CD4-positive, alpha-beta T cell (primary cell): ENCODE results near the gene LY6G6D. TPM values are rescaled to one million over a fixed set of nuclear protein-coding genes. Genes with fewer than 3 reads are reported as not detected.

Experiments
- ATAC-seq: fragments of 200-7000 bp; cut with Tn5 transposase; one replicate; pipeline ENCODE4 v1.10.0; 2022; ENCODE audit warnings: mild to moderate bottlenecking; ENCODE audit not compliant: poor library complexity
- CTCF ChIA-PET: fragments of 350-600 bp; sonication (Branson Sonifier 250); formaldehyde crosslinking; loops from one replicate; lab custom pipeline; 2021; ENCODE audit warnings: antibody characterized with exemption, inconsistent platforms; lab: Charles Lee
- POLR2A ChIA-PET: fragments of 350-600 bp; sonication (Branson Sonifier 250); formaldehyde crosslinking; loops from one replicate; lab custom pipeline; 2021; ENCODE audit warnings: antibody characterized with exemption, inconsistent platforms; lab: Charles Lee
- DNase-seq, 14 experiments: peaks; one replicate each; pipeline ENCODE4 v3.0.0-alpha.2; 2013 to 2020; ENCODE audit warnings: mixed read lengths in 2 of 14
- H3K27ac ChIP-seq, 2 donors: one replicate each; pipeline versions ENCODE4 v1.5.1 to v1.7.0; 2013; ENCODE audit warnings: low read length in 2 of 2, low read depth in 1 of 2, mild to moderate bottlenecking in 1 of 2
- H3K27me3 ChIP-seq, 2 experiments: 1 replicate in 1 of 2; 2 replicates in 1 of 2; pipeline versions ENCODE4 v1.6.1 to v1.7.0; 2013; ENCODE audit warnings: low read length in 2 of 2, control low read depth in 1 of 2, mild to moderate bottlenecking in 1 of 2, moderate library complexity in 1 of 2; ENCODE audit not compliant: insufficient read depth in 2 of 2, control insufficient read depth in 1 of 2
- H3K36me3 ChIP-seq: one replicate; pipeline ENCODE4 v1.6.1; 2013; ENCODE audit warnings: low read length, control low read depth; ENCODE audit not compliant: insufficient read depth
- H3K4me1 ChIP-seq: one replicate; pipeline ENCODE4 v1.6.1; 2013; ENCODE audit warnings: low read length, control low read depth; ENCODE audit not compliant: insufficient read depth
- H3K4me3 ChIP-seq: one replicate; pipeline ENCODE4 v1.5.1; 2013; ENCODE audit warnings: mild to moderate bottlenecking, low read length, moderate library complexity
- H3K9me3 ChIP-seq, 2 experiments: 1 replicate in 1 of 2; 2 replicates in 1 of 2; pipeline versions ENCODE4 v1.6.1 to v1.7.0; 2013; ENCODE audit warnings: low read length in 2 of 2, mild to moderate bottlenecking in 2 of 2, control low read depth in 1 of 2, moderate library complexity in 1 of 2; ENCODE audit not compliant: control insufficient read depth in 1 of 2, insufficient read depth in 1 of 2
- H3K27ac Mint-ChIP-seq: one replicate; pipeline ENCODE4 v1.8.0; 2020; ENCODE audit warnings: mixed read lengths
- H3K27me3 Mint-ChIP-seq: one replicate; pipeline ENCODE4 v1.8.0; 2021; ENCODE audit warnings: mixed read lengths
- H3K36me3 Mint-ChIP-seq: one replicate; pipeline ENCODE4 v1.8.0; 2021; ENCODE audit warnings: low read depth, mixed read lengths
- H3K4me1 Mint-ChIP-seq: one replicate; pipeline ENCODE4 v1.8.0; 2021; ENCODE audit warnings: low read depth, mixed read lengths
- H3K4me3 Mint-ChIP-seq: one replicate; pipeline ENCODE4 v1.8.0; 2020; ENCODE audit warnings: mild to moderate bottlenecking, mixed read lengths
- H3K9me3 Mint-ChIP-seq: one replicate; pipeline ENCODE4 v1.8.0; 2020; ENCODE audit warnings: mixed read lengths
- intact Hi-C, 2 experiments: fragments of 100-400 bp; cut with DNase I in 1 of 2; cut with micrococcal nuclease in 1 of 2; formaldehyde crosslinking; loops; one replicate each; pipeline versions ENCODE4 v1.15.1 to v1.9.0; 2023 to 2025; cut with DNase I, micrococcal nuclease
- total RNA-seq, 174 experiments: library from RNA in 2 of 174; stranded (reverse) in 2 of 174; gene quantifications; one replicate each; pipeline ENCODE4 v1.2.3 and lab custom pipeline; 2021 to 2026
- TF ChIP-seq, protein P1 (sequence below): fragments of 200-600 bp; IDR thresholded peaks from one replicate; pipeline ENCODE4 v1.8.0; 2022; ENCODE audit warnings: antibody characterized with exemption, mild to moderate bottlenecking

Gene LY6G6D
- total RNA-seq, 2 experiments from 2014 or later: not detected

DNA sequence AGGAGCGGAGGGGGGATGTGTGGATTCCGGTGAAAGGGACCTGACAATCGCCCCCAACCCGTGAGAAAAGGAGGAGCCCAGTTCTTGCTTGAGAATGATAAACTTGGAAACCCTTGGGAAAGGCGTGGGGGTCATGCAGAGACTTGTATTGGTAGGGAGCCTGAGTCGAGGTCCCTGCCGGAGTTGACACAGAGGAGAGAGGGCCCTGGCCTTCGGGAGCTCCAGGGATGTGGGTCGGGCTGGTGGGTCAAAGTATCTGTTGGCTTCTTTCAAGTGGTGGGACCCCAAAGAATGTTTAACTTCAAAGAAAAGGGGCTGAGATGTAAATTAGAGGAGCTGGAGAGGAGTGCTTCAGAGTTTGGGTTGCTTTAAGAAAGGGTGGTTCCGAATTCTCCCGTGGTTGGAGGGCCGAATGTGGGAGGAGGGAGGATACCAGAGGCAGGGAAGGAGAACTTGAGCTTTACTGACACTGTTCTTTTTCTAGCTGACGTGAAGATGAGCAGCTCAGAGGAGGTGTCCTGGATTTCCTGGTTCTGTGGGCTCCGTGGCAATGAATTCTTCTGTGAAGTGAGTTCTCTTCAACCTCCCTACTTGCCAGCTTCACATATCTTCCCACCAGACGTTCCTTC lies 48.7 kb upstream of the LY6G6D start:
- Mint-ChIP-seq H3K27me3 (no peaks in the 10 kb centered on the region), H3K9me3 (no peaks in the 10 kb centered on the region), H3K4me3 (peak overlapping the region; percentile 95), H3K4me1 (peaks cover 44% of the 10 kb centered on the region), H3K36me3 (peaks cover 85% of the 10 kb centered on the region), H3K27ac (peak overlapping the region; percentile 97)
- no peaks in the 10 kb centered on the region for H3K27me3 ChIP-seq
- peaks cover 70% of the 10 kb centered on the region for H3K36me3 ChIP-seq
- no peak for ATAC-seq
- CTCF ChIA-PET: interaction anchor here (1.3 to 1.6 kb wide), 2 partner anchors 13 to 68 kb away, joined by 3 to 4 read pairs; partner anchors contain the start of gene BAG6
- no peaks in the 10 kb centered on the region for H3K9me3 ChIP-seq
- POLR2A ChIA-PET: interaction anchor here (0.7 to 7.9 kb wide), 4 partner anchors 13 to 305 kb away, joined by 3 to 250 read pairs (median 9); partner anchors contain the start of genes APOM, BAG6, DDX39B and DXO
- TF ChIP-seq, protein P1, sequence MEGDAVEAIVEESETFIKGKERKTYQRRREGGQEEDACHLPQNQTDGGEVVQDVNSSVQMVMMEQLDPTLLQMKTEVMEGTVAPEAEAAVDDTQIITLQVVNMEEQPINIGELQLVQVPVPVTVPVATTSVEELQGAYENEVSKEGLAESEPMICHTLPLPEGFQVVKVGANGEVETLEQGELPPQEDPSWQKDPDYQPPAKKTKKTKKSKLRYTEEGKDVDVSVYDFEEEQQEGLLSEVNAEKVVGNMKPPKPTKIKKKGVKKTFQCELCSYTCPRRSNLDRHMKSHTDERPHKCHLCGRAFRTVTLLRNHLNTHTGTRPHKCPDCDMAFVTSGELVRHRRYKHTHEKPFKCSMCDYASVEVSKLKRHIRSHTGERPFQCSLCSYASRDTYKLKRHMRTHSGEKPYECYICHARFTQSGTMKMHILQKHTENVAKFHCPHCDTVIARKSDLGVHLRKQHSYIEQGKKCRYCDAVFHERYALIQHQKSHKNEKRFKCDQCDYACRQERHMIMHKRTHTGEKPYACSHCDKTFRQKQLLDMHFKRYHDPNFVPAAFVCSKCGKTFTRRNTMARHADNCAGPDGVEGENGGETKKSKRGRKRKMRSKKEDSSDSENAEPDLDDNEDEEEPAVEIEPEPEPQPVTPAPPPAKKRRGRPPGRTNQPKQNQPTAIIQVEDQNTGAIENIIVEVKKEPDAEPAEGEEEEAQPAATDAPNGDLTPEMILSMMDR: no peak
- H3K4me1 ChIP-seq: peaks cover 55% of the 10 kb centered on the region
- peak in 1 of 14 experiments; percentile 7 for DNase-seq
- peak overlapping the region; percentile 75 to 96 for H3K27ac ChIP-seq
- intact Hi-C loops: loop anchor here in 1 of 2 experiments (1.0 to 10.0 kb wide), 4 partner anchors 37 to 1538 kb away; partner anchors contain the start of genes ABHD16A, FKBPL, GPSM3 and HSD17B8
- H3K4me3 ChIP-seq: peak overlapping the region; percentile 79

DNA sequence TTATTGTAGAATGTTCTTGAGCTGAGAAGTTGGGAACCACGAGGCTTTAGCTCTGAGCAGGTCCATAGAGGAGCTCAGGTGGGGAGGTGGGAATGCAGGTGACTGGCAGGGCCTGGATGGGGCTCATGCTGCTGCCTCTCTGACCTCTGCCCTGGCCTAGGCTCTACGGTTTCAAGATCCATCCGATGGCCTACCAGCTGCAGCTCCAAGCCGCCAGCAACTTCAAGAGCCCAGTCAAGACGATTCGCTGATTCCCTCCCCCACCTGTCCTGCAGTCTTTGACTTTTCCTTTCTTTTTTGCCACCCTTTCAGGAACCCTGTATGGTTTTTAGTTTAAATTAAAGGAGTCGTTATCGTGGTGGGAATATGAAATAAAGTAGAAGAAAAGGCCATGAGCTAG lies 45.5 kb upstream of the LY6G6D start, which contains the start of gene LY6G5B:
Gene LY6G5B (plus strand): TSS at position 301 of the 400 bp plus-strand sequence. CDS start 975 bp downstream, outside the sequence.
- ChIA-PET CTCF (no interaction called here), POLR2A (interaction anchor here (0.8 kb wide), 1 partner anchor 34 kb away, joined by 3 read pairs; the partner anchor contains the start of gene ABHD16A)
- peaks cover 30% of the 10 kb centered on the region for H3K4me1 ChIP-seq
- Mint-ChIP-seq H3K4me1 (peaks cover 26% of the 10 kb centered on the region), H3K9me3 (no peaks in the 10 kb centered on the region), H3K4me3 (peak within 1 kb of the TSS; percentile 56), H3K36me3 (peaks cover 87% of the 10 kb centered on the region), H3K27ac (peak within 1 kb of the TSS; percentile 67), H3K27me3 (no peaks in the 10 kb centered on the region)
- H3K4me3 ChIP-seq: no peak within 1 kb of the TSS
- no peaks in the 10 kb centered on the region for H3K27me3 ChIP-seq
- H3K36me3 ChIP-seq: peaks cover 65% of the 10 kb centered on the region
- no peaks in the 10 kb centered on the region for H3K9me3 ChIP-seq
- TF ChIP-seq, protein P1: no peak
- intact Hi-C loops: loop anchor here in 1 of 2 experiments (5.0 to 10.0 kb wide), 3 partner anchors 463 to 1535 kb away; partner anchors contain the start of genes FKBPL, GPSM3, HSD17B8 and PBX2
- no peak within 1 kb of the TSS for H3K27ac ChIP-seq
- DNase-seq (no peak), ATAC-seq (no peak)

GRCh38 chr6:31676322-31676903 lies 38.7 kb upstream of the LY6G6D start:
- TF ChIP-seq, protein P1: no peak
- Mint-ChIP-seq H3K36me3 (peaks cover 37% of the 10 kb centered on the region), H3K27ac (no peak overlapping the region), H3K9me3 (no peaks in the 10 kb centered on the region), H3K4me3 (no peak overlapping the region), H3K27me3 (no peaks in the 10 kb centered on the region), H3K4me1 (peaks cover 16% of the 10 kb centered on the region)
- Histone ChIP-seq H3K27ac (no peak overlapping the region), H3K4me3 (no peak overlapping the region), H3K9me3 (no peaks in the 10 kb centered on the region), H3K27me3 (no peaks in the 10 kb centered on the region), H3K36me3 (peaks cover 19% of the 10 kb centered on the region), H3K4me1 (peaks cover 15% of the 10 kb centered on the region)
- ATAC-seq: no peak
- DNase-seq: no peak
- ChIA-PET POLR2A (no interaction called here), CTCF (no interaction called here)
- intact Hi-C loops: no loop called here
